ENCODE measurements around the gene RICTOR. TPM values are rescaled to one million over a fixed set of nuclear protein-coding genes. Genes with fewer than 3 reads are reported as not detected.
A peak's percentile ranks its signal among the peaks of the same experiment; 100 is the strongest.

The RICTOR gene, protein sequence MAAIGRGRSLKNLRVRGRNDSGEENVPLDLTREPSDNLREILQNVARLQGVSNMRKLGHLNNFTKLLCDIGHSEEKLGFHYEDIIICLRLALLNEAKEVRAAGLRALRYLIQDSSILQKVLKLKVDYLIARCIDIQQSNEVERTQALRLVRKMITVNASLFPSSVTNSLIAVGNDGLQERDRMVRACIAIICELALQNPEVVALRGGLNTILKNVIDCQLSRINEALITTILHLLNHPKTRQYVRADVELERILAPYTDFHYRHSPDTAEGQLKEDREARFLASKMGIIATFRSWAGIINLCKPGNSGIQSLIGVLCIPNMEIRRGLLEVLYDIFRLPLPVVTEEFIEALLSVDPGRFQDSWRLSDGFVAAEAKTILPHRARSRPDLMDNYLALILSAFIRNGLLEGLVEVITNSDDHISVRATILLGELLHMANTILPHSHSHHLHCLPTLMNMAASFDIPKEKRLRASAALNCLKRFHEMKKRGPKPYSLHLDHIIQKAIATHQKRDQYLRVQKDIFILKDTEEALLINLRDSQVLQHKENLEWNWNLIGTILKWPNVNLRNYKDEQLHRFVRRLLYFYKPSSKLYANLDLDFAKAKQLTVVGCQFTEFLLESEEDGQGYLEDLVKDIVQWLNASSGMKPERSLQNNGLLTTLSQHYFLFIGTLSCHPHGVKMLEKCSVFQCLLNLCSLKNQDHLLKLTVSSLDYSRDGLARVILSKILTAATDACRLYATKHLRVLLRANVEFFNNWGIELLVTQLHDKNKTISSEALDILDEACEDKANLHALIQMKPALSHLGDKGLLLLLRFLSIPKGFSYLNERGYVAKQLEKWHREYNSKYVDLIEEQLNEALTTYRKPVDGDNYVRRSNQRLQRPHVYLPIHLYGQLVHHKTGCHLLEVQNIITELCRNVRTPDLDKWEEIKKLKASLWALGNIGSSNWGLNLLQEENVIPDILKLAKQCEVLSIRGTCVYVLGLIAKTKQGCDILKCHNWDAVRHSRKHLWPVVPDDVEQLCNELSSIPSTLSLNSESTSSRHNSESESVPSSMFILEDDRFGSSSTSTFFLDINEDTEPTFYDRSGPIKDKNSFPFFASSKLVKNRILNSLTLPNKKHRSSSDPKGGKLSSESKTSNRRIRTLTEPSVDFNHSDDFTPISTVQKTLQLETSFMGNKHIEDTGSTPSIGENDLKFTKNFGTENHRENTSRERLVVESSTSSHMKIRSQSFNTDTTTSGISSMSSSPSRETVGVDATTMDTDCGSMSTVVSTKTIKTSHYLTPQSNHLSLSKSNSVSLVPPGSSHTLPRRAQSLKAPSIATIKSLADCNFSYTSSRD (N-terminal part only)
- total RNA-seq = 10 to 100 TPM; 19.7 to 21.5 TPM

DNA sequence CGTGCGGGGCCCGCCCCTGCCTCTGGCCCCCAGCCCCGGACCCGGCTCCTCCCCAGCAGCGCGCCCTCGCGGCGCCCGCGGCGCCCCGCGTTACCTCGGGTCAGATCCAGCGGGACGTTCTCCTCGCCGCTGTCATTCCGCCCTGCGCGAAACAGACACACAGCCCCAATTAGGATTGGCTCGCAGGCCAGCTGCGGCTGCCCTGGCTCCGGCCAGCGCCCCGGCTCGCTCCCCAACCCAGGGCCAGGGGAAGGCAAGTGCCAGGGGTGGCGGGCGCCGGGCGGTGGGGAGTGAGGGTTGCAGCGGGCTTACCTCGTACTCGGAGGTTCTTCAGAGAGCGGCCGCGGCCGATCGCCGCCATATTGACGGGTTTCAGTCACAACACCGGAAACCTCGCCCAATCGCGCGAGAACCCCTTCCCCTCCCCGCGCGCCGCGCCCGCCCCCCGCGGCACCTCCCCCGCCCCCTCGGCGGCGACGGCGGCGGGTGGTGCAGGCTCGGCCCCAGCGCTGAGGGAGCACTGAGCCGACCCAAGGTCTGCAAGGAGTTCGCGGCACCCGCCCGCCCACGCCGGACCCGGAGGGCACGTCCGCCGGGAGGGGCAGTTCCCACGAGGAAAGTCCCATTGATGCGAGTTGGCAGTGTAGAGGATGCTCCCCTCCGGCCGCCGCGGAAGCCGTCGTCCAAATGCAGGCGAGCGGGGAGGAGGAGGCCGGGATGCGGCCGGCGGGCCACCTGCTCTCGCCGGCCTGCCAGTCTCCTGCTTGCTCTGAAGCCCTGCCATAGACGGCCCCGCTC, at the start of gene RICTOR:
Gene RICTOR, minus strand, starts transcription at position 383 of the 798 bp plus-strand sequence. Its CDS starts 22 bp downstream, at position 361.
- DNase-seq = peak; percentile 94
- no peaks in the 10 kb centered on the region for H3K9me3 Mint-ChIP-seq
- H3K27ac Mint-ChIP-seq = peak within 1 kb of the TSS; percentile 97
- H3K4me3 Mint-ChIP-seq = peak within 1 kb of the TSS; percentile 93
- H3K27me3 Mint-ChIP-seq = peaks cover 36% of the 10 kb centered on the region
- H3K36me3 Mint-ChIP-seq = peaks cover 7% of the 10 kb centered on the region
- peaks cover 36% of the 10 kb centered on the region for H3K4me1 Mint-ChIP-seq

DNA sequence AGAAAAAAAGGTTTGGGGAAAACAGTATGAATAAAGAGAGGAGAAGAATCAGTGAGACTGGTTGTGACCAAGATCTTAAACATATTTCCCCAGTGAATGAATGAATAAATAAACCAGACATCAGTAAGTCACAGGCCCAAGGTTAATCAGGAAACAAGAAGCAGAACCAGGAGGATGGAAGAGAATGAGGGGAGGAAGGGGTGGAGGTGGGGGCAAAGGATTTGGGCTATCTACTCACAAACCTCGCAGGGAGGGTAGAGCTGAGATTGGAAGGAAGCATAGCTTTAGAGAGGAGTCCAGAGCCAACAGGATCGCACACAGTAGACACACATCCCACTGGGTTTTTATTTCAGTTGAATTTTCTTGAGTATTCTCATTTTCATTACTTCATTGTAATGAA, 47.7 kb upstream of the RICTOR start:
- Mint-ChIP-seq H3K27me3 (no peaks in the 10 kb centered on the region), H3K9me3 (no peaks in the 10 kb centered on the region), H3K4me3 (no peak overlapping the region), H3K36me3 (peaks cover 16% of the 10 kb centered on the region), H3K27ac (peak overlapping the region; percentile 14), H3K4me1 (peaks cover 33% of the 10 kb centered on the region)
- DNase-seq = no peak

DNA sequence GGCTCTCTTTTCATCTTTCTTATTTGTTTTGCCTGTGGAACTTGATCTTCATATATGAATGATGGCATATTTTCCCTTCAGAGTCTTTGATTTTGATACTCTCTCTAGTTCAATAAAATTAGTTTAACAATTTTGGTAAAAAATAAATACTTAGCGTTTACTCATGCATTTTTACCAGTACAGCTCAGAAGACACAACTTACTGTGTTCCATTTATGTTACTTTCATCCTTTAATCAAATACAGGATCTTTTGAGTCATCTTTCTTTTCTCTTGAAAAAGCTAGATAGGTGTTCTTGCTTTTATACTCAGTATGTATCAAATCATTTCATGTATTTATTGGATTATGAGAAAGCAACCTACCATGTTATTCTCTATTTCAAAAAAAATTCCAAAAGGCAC, 47.1 kb upstream of the RICTOR start:
- Mint-ChIP-seq H3K4me3 (no peak overlapping the region), H3K36me3 (peaks cover 21% of the 10 kb centered on the region), H3K9me3 (no peaks in the 10 kb centered on the region), H3K27me3 (no peaks in the 10 kb centered on the region), H3K4me1 (peaks cover 39% of the 10 kb centered on the region), H3K27ac (no peak overlapping the region)
- DNase-seq = no peak

DNA sequence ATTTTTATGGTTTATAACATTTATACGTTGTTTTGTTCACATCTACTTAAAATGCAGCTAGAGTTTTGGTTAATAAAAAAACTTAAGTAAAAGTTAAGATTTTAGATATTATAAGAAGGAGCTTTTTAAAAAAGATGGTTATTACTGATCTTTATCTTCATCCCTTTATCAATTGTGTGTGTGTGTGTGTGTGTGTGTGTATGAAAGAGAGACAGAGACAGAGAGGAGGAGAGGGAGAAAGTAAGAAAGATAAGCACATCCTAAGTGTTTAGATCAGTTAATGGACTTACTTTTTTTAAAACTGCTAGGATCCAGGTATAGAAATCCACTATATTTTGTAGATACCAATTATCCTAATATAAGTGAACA, 45.8 kb upstream of the RICTOR start:
- no peak overlapping the region for H3K27ac Mint-ChIP-seq
- H3K27me3 Mint-ChIP-seq = no peaks in the 10 kb centered on the region
- H3K4me3 Mint-ChIP-seq = no peak overlapping the region
- peaks cover 24% of the 10 kb centered on the region for H3K36me3 Mint-ChIP-seq
- peaks cover 42% of the 10 kb centered on the region for H3K4me1 Mint-ChIP-seq
- no peak for DNase-seq
- no peaks in the 10 kb centered on the region for H3K9me3 Mint-ChIP-seq

DNA sequence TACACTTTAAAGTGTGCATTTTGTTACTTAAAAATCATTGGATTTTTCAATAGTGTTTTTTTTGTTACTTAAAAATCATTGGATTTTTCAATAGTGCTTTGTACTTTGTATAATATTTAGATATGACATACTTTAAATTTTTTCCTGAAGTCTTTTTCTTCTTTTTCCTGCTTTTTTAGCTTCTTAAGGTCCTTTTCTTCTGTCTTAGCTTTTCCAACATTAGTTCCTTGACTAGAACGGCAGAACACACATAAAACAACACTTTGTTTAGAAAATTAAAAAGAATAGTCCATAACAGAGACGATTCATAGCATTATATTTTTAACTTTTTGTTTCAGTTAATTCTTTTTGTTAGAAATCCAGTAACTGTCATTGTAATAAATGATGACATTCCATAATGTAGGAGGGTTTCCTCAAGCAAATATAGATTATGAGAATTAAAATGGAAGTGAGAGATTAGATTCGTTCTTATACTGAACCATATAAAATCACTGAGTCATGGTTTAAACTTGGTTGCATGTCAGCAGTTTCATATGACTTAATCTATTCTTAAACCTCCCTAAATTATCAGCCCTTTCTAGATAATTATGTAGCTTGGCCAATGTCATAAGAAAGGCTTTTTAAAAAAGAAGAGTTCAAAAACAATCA, 45.3 kb upstream of the RICTOR start:
- no peaks in the 10 kb centered on the region for H3K27me3 Mint-ChIP-seq
- H3K4me3 Mint-ChIP-seq = no peak overlapping the region
- no peaks in the 10 kb centered on the region for H3K9me3 Mint-ChIP-seq
- no peak for DNase-seq
- peaks cover 45% of the 10 kb centered on the region for H3K4me1 Mint-ChIP-seq
- peaks cover 29% of the 10 kb centered on the region for H3K36me3 Mint-ChIP-seq
- peak overlapping the region; percentile 63 for H3K27ac Mint-ChIP-seq

DNA sequence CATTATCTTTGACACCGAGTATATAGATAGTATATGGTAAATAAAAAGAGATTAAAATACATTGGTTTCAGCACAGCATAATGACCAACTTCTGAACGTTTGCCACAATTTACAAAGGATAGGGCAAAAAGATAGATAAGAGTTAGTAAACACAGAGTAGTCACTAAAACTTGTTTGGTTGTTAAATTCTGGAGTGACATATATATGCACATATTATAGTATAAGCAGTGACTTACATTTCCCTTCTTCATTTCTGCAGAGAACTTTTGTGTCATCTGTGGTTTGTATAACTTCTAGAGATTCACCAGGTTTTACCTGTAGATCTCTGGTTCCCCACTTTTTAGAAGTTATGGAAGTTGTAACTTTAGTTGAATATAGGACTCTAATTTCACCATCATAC, 44.4 kb upstream of the RICTOR start:
- Mint-ChIP-seq H3K27me3 (no peaks in the 10 kb centered on the region), H3K9me3 (no peaks in the 10 kb centered on the region), H3K4me3 (no peak overlapping the region), H3K27ac (no peak overlapping the region), H3K36me3 (peaks cover 29% of the 10 kb centered on the region), H3K4me1 (peaks cover 52% of the 10 kb centered on the region)
- no peak for DNase-seq

DNA sequence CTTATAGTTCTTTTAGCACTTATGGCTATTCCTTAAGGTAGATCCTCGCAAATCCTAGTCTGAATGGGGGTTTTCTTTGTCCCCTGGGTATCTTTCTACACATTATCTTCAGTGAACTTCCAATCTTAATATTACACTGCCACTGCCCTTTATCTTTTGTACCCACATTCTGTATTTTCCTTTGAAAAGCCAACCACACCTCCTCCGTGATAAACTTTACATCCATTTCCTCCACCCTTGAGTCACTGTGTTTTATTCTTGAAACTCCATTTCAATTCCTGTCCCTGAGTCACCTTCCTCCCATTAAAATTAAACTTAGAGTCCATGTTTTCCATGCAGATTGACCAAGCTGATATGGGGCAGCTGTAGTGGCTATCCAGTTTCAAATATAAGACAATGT, 43.2 kb upstream of the RICTOR start:
- Mint-ChIP-seq H3K36me3 (peaks cover 29% of the 10 kb centered on the region), H3K4me3 (peak overlapping the region; percentile 3), H3K9me3 (no peaks in the 10 kb centered on the region), H3K4me1 (peaks cover 57% of the 10 kb centered on the region), H3K27me3 (no peaks in the 10 kb centered on the region), H3K27ac (peak overlapping the region; percentile 70)
- no peak for DNase-seq

DNA sequence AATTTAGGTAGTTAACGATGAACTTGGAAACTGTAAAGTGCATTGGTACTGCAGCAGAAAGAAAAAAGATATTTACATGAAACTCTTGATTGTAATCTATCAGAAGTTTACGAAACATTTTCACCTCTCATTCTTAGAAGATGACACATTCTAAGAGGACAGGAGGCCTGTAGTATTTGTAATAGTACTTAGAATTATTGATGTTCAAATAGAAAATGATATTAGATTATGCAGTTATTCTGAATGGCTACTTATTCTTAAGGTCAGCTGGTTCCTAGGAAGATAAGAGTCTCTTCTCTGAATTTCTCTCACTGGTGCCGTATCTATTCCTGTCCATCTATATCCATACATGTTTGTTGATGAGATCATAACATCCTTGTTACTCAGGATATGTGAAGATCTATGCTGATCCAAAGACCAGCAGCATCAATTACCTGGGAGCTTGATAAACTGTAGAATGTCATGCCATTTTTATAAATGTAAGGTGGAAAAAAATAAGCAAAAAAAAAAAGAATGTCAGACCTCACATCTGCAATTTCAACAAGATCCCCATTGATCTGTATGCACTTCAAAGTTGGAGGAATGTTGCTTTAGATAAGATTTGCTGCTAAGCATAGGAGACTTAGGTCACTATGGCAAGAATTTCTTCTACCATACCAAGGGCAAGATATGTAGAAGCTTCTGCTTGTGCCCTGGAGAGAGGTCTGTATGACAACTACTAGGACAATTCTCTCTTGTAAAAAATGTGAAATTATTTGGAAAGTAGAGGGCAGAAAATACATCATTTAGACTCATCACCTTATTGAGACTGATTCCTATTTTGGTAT, 42.4 kb upstream of the RICTOR start:
- Mint-ChIP-seq H3K36me3 (peaks cover 24% of the 10 kb centered on the region), H3K4me3 (no peak overlapping the region), H3K4me1 (peaks cover 54% of the 10 kb centered on the region), H3K9me3 (no peaks in the 10 kb centered on the region), H3K27ac (peak overlapping the region; percentile 84), H3K27me3 (no peaks in the 10 kb centered on the region)
- no peak for DNase-seq

DNA sequence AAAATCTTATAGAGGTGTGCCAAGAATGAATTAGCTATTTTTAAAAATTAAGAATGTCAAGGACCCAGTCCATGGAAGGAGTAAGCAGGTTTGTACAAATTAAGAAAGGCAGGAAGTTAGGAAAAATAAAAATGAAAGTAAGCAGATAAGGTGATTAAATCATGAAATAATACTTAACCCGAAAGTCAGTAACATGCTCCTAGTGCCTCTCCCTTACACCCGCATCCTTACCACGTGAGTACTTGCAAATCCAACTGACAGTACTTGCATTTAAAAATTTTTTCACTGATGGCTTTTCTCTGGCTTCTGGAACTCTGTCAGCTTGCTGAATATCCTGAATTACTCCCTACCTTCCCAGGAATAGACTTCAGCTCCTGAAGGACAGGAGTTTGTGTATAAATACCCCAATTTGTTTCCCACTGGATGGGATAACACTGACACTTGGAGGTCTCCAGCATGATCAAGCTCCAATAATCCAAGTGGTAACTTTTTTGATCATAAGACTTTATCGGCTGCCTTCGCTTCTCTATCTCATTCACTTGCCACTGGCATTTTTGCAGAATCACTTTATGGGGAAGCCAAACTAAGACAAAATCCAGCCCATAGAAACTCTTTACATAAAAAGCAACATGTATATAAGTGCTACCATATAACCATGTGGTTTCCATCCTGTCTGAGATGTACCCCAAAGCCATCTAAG, 41.6 kb upstream of the RICTOR start:
- Mint-ChIP-seq H3K27me3 (no peaks in the 10 kb centered on the region), H3K27ac (peak overlapping the region; percentile 84), H3K4me1 (peaks cover 49% of the 10 kb centered on the region)

DNA sequence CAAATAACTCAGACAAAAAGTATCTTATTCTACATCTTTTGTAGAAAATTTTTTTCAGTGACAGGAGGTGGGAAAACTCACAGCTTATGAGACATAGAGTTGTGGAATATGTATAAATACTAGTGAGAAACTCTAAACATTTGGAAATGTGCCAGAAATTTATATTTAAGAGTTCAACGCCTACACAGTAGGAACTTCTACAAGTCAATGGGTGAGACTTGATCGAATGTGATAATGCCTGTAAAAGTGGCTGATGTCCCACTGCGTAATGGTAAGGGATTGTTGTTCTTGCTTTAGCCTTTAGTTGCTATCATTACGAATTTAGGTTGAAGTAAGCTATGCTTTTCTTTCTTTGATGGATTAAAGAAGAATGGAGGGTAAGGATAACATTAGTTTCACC, 40.0 kb upstream of the RICTOR start:
- H3K9me3 Mint-ChIP-seq = no peaks in the 10 kb centered on the region
- peaks cover 46% of the 10 kb centered on the region for H3K4me1 Mint-ChIP-seq
- no peak overlapping the region for H3K4me3 Mint-ChIP-seq
- H3K36me3 Mint-ChIP-seq = peaks cover 26% of the 10 kb centered on the region
- no peaks in the 10 kb centered on the region for H3K27me3 Mint-ChIP-seq
- H3K27ac Mint-ChIP-seq = peak overlapping the region; percentile 44
- DNase-seq = no peak

More for the DNA sequence above, 41.6 kb upstream of the RICTOR start:
- H3K36me3 Mint-ChIP-seq = peaks cover 24% of the 10 kb centered on the region
- no peak overlapping the region for H3K4me3 Mint-ChIP-seq
- no peak for DNase-seq
- no peaks in the 10 kb centered on the region for H3K9me3 Mint-ChIP-seq

DNA sequence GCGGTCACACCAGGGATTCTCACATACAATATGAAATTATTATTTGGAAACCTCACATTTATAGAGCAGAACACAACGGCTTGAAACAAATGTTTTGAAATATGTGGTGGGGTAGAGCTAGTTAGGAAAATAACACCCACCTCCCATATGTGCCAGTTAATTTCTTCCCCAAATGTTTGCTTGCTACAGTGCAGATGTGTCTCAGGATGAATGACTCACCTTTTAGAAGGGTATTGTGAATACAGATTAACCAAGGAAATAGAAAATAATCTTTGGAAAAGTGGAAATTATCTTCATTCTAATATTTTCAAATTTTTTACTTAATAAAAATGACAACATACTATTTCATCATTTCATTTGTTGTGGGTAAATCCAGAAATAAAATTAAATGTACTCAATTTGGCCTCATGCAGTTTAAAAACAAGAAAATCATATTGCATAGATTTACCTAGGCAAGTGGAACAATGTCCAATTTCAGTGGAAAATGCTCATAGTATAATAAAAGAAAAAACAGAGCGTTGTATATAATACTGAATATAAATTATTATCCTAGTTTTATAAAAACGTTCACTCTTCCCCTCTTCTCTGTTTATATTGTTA, 39.3 kb upstream of the RICTOR start:
- H3K27ac Mint-ChIP-seq = peak overlapping the region; percentile 21
- H3K36me3 Mint-ChIP-seq = peaks cover 26% of the 10 kb centered on the region
- no peak overlapping the region for H3K4me3 Mint-ChIP-seq
- peaks cover 44% of the 10 kb centered on the region for H3K4me1 Mint-ChIP-seq
- no peaks in the 10 kb centered on the region for H3K27me3 Mint-ChIP-seq
- H3K9me3 Mint-ChIP-seq = no peaks in the 10 kb centered on the region
- no peak for DNase-seq

DNA sequence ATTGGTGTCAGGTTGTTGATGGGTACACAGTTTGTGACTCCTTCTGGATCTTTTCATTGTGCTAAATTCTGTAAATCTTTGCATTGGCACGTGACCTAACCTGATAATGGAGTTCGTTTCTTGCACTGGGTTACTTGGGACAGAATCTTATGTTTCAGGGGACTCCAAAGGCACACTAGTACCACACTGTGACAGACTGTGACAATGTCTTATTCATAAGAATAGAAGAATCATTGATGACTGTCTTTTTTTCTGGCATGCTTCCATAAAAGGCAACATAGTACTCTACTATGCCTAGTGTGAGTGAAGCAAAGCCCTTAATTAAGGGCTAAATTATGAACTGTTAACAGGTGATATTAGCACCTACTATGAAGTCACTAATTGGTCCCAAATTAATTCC, 35.4 kb upstream of the RICTOR start:
- Mint-ChIP-seq H3K27me3 (no peaks in the 10 kb centered on the region), H3K36me3 (peaks cover 7% of the 10 kb centered on the region), H3K9me3 (no peaks in the 10 kb centered on the region), H3K4me1 (peaks cover 18% of the 10 kb centered on the region), H3K4me3 (no peak overlapping the region), H3K27ac (peak overlapping the region; percentile 2)
- no peak for DNase-seq
